SK-N-SH (cell line): ENCODE results near the gene ASB8. TPM values are rescaled to one million over a fixed set of nuclear protein-coding genes. Genes with fewer than 3 reads are reported as not detected.

Source experiments
- CTCF ChIA-PET: fragments of 300-600, 350-600 bp; formaldehyde crosslinking; extraction: SDS; loops from one replicate; lab custom pipeline; 2021; lab: Yijun Ruan, JAX
- POLR2A ChIA-PET: fragments of 350-600 bp; sonication (Branson Sonifier 250); formaldehyde crosslinking; extraction: SDS; loops from one replicate; lab custom pipeline; 2020; ENCODE audit warnings: antibody characterized with exemption, inconsistent platforms; lab: Yijun Ruan, JAX
- DNase-seq: peaks from one replicate; pipeline ENCODE4 v3.0.0; 2012
- H2AFZ ChIP-seq: fragments of 200-600 bp; sonication (generic); 2 replicates; pipeline ENCODE4 v1.8.1; 2016; ENCODE audit warnings: antibody characterized with exemption, mild to moderate bottlenecking, low read depth
- H3F3A ChIP-seq: fragments of 200-600 bp; sonication (generic); replicated peaks from 2 replicates; pipeline ENCODE3; 2016; ENCODE audit warnings: antibody characterized with exemption, mild to moderate bottlenecking; ENCODE audit not compliant: insufficient read depth
- H3K27ac ChIP-seq, 2 experiments: fragments of 200-500 bp in 1 of 2; fragments of 200-600 bp in 1 of 2; sonication (Bioruptor generic) in 1 of 2; sonication (generic), shearing (Covaris generic) in 1 of 2; 2 replicates each; pipeline versions ENCODE4 v1.5.1 to v1.6.1; 2014 to 2016; ENCODE audit warnings: low read depth in 2 of 2, inconsistent platforms in 1 of 2, low read length in 1 of 2, mild to moderate bottlenecking in 1 of 2, mixed read lengths in 1 of 2
- H3K27me3 ChIP-seq: fragments of 200-600 bp; sonication (generic), shearing (Covaris generic); 2 replicates; pipeline ENCODE4 v1.6.1; 2016; ENCODE audit warnings: mixed run types; ENCODE audit not compliant: insufficient read depth
- H3K36me3 ChIP-seq, 2 experiments: fragments of 200-500 bp in 1 of 2; fragments of 200-600 bp in 1 of 2; sonication (Bioruptor generic) in 1 of 2; sonication (generic) in 1 of 2; replicated peaks in 1 of 2; 2 replicates each; pipeline versions ENCODE3 to v1.5.1; 2014 to 2016; ENCODE audit warnings: low read length in 1 of 2, mild to moderate bottlenecking in 1 of 2; ENCODE audit not compliant: insufficient read depth in 2 of 2, control insufficient read depth in 1 of 2
- H3K4me1 ChIP-seq, 2 experiments: fragments of 200-500 bp in 1 of 2; fragments of 200-600 bp in 1 of 2; sonication (Bioruptor generic) in 1 of 2; sonication (generic), shearing (Covaris generic) in 1 of 2; 2 replicates each; pipeline versions ENCODE4 v1.5.1 to v1.6.1; 2014 to 2016; ENCODE audit warnings: low read depth in 1 of 2, low read length in 1 of 2, mixed run types in 1 of 2; ENCODE audit not compliant: insufficient read depth in 2 of 2, control insufficient read depth in 1 of 2
- H3K4me2 ChIP-seq: fragments of 200-600 bp; sonication (generic), shearing (Covaris generic); 2 replicates; pipeline ENCODE4 v1.6.1; 2017; ENCODE audit warnings: mixed run types
- H3K4me3 ChIP-seq, 2 experiments: fragments of 200-500 bp in 1 of 2; fragments of 200-600 bp in 1 of 2; sonication (Bioruptor generic) in 1 of 2; sonication (generic), shearing (Covaris generic) in 1 of 2; 2 replicates each; pipeline versions ENCODE4 v1.5.1 to v1.8.1; 2014 to 2016; ENCODE audit warnings: low read depth in 2 of 2, inconsistent platforms in 1 of 2, low read length in 1 of 2, mild to moderate bottlenecking in 1 of 2, mixed read lengths in 1 of 2, moderate library complexity in 1 of 2
- H3K79me2 ChIP-seq: fragments of 200-600 bp; sonication (generic); 2 replicates; pipeline ENCODE4 v1.8.1; 2017; ENCODE audit warnings: mild to moderate bottlenecking; ENCODE audit not compliant: insufficient read depth
- H3K9ac ChIP-seq: fragments of 200-600 bp; sonication (generic); 2 replicates; pipeline ENCODE4 v1.6.1; 2017; ENCODE audit warnings: mixed run types
- H3K9me2 ChIP-seq: fragments of 200-600 bp; sonication (generic); 2 replicates; pipeline ENCODE4 v1.6.1; 2017; ENCODE audit warnings: mixed run types
- H3K9me3 ChIP-seq: fragments of 200-600 bp; sonication (generic); 2 replicates; pipeline ENCODE4 v1.6.1; 2017; ENCODE audit warnings: mixed run types, mild to moderate bottlenecking, moderate library complexity
- H4K20me1 ChIP-seq: fragments of 200-600 bp; sonication (generic); 2 replicates; pipeline ENCODE4 v1.6.1; 2017; ENCODE audit warnings: mild to moderate bottlenecking, mixed run types; ENCODE audit not compliant: insufficient read depth
- RCOR1 ChIP-seq: fragments of 150-350 bp; IDR thresholded peaks from 2 replicates; pipeline ENCODE4 v1.6.1; 2017; ENCODE audit warnings: antibody characterized with exemption, low read length
- TEAD4 ChIP-seq: IDR thresholded peaks from 2 replicates; pipeline ENCODE4 v1.4.0; 2012; ENCODE audit warnings: mild to moderate bottlenecking, borderline replicate concordance; ENCODE audit not compliant: insufficient read depth
- WGBS: methylation state at CpG from one replicate; pipeline ENCODE4 v1.1.6; 2017; ENCODE audit warnings: low lambda C conversion rate; 5-methylcytosine and 5-hydroxymethylcytosine counted together
- polyA plus RNA-seq, 3 experiments: library from polyadenylated mRNA; depleted of rRNA; stranded (reverse); fragments of >200 nt; gene quantifications; 2 replicates each; pipeline ENCODE4 v1.2.3, GENCODE V29; 2012
- TF ChIP-seq, protein P1 (sequence below): IDR thresholded peaks from 2 replicates; pipeline ENCODE4 v1.4.0; 2012; ENCODE audit warnings: low read depth, borderline replicate concordance
- TF ChIP-seq, protein P2 (sequence below): fragments of 200-600 bp; sonication (generic); IDR thresholded peaks from 2 replicates; pipeline ENCODE4 v1.6.1; 2017; ENCODE audit warnings: antibody characterized with exemption, mild to moderate bottlenecking, moderate library complexity
- TF ChIP-seq, protein P3 (sequence below): fragments of 150-350 bp; IDR thresholded peaks from 2 replicates; pipeline ENCODE4 v1.6.1; 2017; ENCODE audit warnings: antibody characterized with exemption, low read length, low read depth, borderline replicate concordance
- TF ChIP-seq, protein P4 (sequence below): IDR thresholded peaks from 2 replicates; pipeline ENCODE4 v1.4.0; 2012; ENCODE audit warnings: low read depth, borderline replicate concordance
- TF ChIP-seq, protein P5 (sequence below): fragments of 150-350 bp; IDR thresholded peaks from 2 replicates; pipeline ENCODE4 v1.6.1; 2016; ENCODE audit warnings: mild to moderate bottlenecking, low read depth, low read length
- TF ChIP-seq, protein P6 (sequence below): IDR thresholded peaks from 2 replicates; pipeline ENCODE4 v1.4.0; 2012; ENCODE audit warnings: low read depth

Gene ASB8
- polyA plus RNA-seq, 1 of the 3 experiments (the other 2 are of a cell fraction) = 13.8 TPM

DNA sequence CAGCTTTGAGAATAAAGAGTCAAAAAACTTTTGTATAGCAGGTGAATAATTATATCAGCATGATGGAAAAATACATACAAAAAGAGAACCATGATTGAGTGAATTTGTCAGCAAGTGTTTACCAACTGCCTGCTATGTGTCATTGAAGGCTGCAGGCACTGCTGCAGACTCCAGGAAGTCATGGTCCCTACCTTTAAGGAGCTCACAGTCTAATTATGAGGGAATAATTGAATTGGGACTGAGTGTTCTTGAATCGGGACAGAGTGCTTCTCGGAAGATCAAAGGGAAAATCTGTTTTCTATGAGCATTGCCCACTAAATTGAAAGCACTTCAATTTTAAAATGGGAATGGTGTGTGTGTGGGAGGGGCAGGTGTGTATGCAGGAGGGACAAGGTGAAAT is 36.3 kb upstream of the ASB8 start:
- Histone ChIP-seq H3K9ac (no peak overlapping the region), H3K27me3 (no peaks in the 10 kb centered on the region), H3K36me3 (no peaks in the 10 kb centered on the region), H3K4me2 (no peak overlapping the region), H3K9me2 (no peaks in the 10 kb centered on the region), H3K79me2 (no peaks in the 10 kb centered on the region), H4K20me1 (no peaks in the 10 kb centered on the region), H2AFZ (no peak overlapping the region), H3K4me1 (peaks cover 7 to 16% of the 10 kb centered on the region in 2 experiments), H3F3A (peaks cover 15% of the 10 kb centered on the region), H3K4me3 (no peak overlapping the region), H3K9me3 (no peaks in the 10 kb centered on the region), H3K27ac (no peak overlapping the region)
- ChIA-PET POLR2A (interaction anchor here (0.9 kb wide), 1 partner anchor 10 kb away, joined by 3 read pairs; the partner anchor contains the start of gene CCDC184), CTCF (interaction anchor here (1.0 to 2.1 kb wide), 4 partner anchors 10 to 425 kb away, joined by 3 to 5 read pairs (median 5); partner anchors contain the start of gene CCDC184)
- 39% methylated on average over 2 of the region's 2 CpGs for WGBS
- DNase-seq = no peak
- TF ChIP-seq, protein P1, sequence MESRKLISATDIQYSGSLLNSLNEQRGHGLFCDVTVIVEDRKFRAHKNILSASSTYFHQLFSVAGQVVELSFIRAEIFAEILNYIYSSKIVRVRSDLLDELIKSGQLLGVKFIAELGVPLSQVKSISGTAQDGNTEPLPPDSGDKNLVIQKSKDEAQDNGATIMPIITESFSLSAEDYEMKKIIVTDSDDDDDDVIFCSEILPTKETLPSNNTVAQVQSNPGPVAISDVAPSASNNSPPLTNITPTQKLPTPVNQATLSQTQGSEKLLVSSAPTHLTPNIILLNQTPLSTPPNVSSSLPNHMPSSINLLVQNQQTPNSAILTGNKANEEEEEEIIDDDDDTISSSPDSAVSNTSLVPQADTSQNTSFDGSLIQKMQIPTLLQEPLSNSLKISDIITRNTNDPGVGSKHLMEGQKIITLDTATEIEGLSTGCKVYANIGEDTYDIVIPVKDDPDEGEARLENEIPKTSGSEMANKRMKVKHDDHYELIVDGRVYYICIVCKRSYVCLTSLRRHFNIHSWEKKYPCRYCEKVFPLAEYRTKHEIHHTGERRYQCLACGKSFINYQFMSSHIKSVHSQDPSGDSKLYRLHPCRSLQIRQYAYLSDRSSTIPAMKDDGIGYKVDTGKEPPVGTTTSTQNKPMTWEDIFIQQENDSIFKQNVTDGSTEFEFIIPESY = no peak
- TF ChIP-seq, protein P2, sequence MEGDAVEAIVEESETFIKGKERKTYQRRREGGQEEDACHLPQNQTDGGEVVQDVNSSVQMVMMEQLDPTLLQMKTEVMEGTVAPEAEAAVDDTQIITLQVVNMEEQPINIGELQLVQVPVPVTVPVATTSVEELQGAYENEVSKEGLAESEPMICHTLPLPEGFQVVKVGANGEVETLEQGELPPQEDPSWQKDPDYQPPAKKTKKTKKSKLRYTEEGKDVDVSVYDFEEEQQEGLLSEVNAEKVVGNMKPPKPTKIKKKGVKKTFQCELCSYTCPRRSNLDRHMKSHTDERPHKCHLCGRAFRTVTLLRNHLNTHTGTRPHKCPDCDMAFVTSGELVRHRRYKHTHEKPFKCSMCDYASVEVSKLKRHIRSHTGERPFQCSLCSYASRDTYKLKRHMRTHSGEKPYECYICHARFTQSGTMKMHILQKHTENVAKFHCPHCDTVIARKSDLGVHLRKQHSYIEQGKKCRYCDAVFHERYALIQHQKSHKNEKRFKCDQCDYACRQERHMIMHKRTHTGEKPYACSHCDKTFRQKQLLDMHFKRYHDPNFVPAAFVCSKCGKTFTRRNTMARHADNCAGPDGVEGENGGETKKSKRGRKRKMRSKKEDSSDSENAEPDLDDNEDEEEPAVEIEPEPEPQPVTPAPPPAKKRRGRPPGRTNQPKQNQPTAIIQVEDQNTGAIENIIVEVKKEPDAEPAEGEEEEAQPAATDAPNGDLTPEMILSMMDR = no peak
- TF ChIP-seq, protein P3, sequence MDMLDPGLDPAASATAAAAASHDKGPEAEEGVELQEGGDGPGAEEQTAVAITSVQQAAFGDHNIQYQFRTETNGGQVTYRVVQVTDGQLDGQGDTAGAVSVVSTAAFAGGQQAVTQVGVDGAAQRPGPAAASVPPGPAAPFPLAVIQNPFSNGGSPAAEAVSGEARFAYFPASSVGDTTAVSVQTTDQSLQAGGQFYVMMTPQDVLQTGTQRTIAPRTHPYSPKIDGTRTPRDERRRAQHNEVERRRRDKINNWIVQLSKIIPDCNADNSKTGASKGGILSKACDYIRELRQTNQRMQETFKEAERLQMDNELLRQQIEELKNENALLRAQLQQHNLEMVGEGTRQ = no peak
- TF ChIP-seq, protein P4, sequence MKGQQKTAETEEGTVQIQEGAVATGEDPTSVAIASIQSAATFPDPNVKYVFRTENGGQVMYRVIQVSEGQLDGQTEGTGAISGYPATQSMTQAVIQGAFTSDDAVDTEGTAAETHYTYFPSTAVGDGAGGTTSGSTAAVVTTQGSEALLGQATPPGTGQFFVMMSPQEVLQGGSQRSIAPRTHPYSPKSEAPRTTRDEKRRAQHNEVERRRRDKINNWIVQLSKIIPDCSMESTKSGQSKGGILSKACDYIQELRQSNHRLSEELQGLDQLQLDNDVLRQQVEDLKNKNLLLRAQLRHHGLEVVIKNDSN = no peak
- TF ChIP-seq TEAD4 (no peak), RCOR1 (no peak)

DNA sequence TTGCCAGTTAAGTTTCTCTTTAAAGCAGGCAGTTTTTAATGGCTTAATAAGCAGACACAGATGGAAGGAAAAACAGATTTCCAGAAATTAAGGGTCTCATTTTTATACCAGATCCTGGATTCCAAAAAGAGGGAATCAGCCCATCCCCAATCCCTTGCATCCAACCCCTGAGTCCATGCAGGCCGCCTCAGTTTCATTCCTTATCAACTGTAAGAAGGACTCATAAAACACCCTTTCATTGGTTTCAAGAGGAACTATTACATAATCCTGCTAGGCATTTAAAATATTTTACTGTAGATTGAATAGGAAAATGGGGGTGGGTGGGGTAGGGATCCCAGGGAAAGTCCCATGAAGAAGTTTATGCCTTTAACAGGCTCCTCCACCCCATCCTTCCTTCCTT is 35.5 kb upstream of the ASB8 start:
- CTCF ChIA-PET = interaction anchor here (2.0 to 2.1 kb wide), 2 partner anchors 108 to 426 kb away, joined by 5 read pairs; no protein-coding TSS in a partner anchor
- no peaks in the 10 kb centered on the region for H3K9me3 ChIP-seq
- TF ChIP-seq, protein P5, sequence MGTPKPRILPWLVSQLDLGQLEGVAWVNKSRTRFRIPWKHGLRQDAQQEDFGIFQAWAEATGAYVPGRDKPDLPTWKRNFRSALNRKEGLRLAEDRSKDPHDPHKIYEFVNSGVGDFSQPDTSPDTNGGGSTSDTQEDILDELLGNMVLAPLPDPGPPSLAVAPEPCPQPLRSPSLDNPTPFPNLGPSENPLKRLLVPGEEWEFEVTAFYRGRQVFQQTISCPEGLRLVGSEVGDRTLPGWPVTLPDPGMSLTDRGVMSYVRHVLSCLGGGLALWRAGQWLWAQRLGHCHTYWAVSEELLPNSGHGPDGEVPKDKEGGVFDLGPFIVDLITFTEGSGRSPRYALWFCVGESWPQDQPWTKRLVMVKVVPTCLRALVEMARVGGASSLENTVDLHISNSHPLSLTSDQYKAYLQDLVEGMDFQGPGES = no peak
- TF ChIP-seq, protein P3 = no peak
- TF ChIP-seq, protein P6, sequence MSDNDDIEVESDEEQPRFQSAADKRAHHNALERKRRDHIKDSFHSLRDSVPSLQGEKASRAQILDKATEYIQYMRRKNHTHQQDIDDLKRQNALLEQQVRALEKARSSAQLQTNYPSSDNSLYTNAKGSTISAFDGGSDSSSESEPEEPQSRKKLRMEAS = no peak
- TF ChIP-seq, all 33 proteins: peak for 0
- H3F3A ChIP-seq = peaks cover 15% of the 10 kb centered on the region
- H3K9me2 ChIP-seq = no peaks in the 10 kb centered on the region
- no peak overlapping the region for H3K9ac ChIP-seq
- peak overlapping the region; percentile 37; the same call in 1 of the 2 replicates for H2AFZ ChIP-seq
- WGBS = 95% methylated on average over 1 of the region's 1 CpG
- no peaks in the 10 kb centered on the region for H3K79me2 ChIP-seq
- POLR2A ChIA-PET = no interaction called here
- DNase-seq = no peak
- no peaks in the 10 kb centered on the region for H3K36me3 ChIP-seq
- H3K4me2 ChIP-seq = no peak overlapping the region
- no peak overlapping the region for H3K4me3 ChIP-seq
- no peaks in the 10 kb centered on the region for H3K27me3 ChIP-seq
- H3K27ac ChIP-seq = no peak overlapping the region
- no peaks in the 10 kb centered on the region for H4K20me1 ChIP-seq
- H3K4me1 ChIP-seq = peaks cover 7 to 16% of the 10 kb centered on the region in 2 experiments
